Measurements from ENCODE around the gene TMPRSS4.

The TMPRSS4 gene

GRCh38 chr11:118135051-118135795 lies 58.3 kb downstream of the TMPRSS4 start:
- no peak for DNase-seq (ENCODE audit: low spot score)

DNA sequence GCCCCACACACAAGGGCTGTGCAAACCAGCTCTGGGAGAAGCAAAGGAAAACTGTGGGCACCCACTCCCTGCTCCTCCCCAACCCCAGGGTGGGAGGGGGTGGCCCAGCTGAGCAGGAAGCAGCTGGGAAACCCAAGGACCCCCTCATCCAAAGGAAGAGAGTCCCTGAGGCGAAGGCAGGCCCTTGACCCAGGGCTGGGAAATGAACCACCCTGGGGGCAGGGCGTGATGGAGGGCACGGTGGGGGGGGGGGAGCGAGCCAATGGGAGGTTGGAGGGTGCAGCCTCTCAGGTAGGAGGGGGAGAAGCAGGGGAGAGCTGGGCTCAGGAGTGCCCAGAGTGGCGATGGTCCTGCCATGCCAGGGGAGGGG lies 58.9 kb downstream of the TMPRSS4 start:
- DNase-seq (ENCODE audit: low spot score): no peak

- no peak for DNase-seq (ENCODE audit: low spot score)
Measured at GRCh38 chr11:118136341-118136740, 59.5 kb downstream of the TMPRSS4 start.

GRCh38 chr11:118136801-118137200 lies 59.9 kb downstream of the TMPRSS4 start:
- no peak for DNase-seq (ENCODE audit: low spot score)

- DNase-seq (ENCODE audit: low spot score): no peak
Measured at GRCh38 chr11:118138839-118139420, 62.1 kb downstream of the TMPRSS4 start.

GRCh38 chr11:118139578-118139977 lies 62.7 kb downstream of the TMPRSS4 start:
- no peak for DNase-seq (ENCODE audit: low spot score)

- no peak for DNase-seq (ENCODE audit: low spot score)
Measured at GRCh38 chr11:118142081-118142480, 65.2 kb downstream of the TMPRSS4 start.

- DNase-seq (ENCODE audit: low spot score): peak; percentile 54
Measured at GRCh38 chr11:118142809-118143208, 65.9 kb downstream of the TMPRSS4 start.

DNA sequence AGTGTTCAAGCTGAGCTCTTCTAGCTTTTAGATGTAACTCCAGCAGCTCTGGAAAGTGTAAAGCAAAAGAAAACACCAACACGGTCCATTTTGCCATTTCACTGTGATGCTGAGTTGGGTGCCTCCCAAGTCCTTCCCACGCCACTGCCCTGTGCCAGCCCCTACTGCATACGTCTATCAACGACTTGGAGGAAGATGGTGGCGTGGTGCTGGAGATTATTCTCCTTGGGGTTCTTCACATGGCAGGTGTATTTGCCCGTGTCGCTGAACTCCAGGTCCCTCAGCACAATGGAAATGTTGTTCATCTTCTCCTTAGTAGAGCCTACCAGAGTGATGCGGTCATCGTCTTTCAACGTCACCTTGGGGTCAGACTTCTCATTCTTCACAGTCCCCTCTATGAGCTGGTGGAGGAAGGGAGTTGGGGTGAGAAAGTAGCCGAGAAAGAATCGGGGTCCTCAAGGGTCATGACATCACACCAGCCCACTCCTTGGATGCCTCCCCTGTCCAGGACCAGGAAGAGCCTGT lies 66.8 kb downstream of the TMPRSS4 start:
- DNase-seq (ENCODE audit: low spot score): no peak

- DNase-seq (ENCODE audit: low spot score): no peak
Measured at GRCh38 chr11:118144301-118145268, 67.7 kb downstream of the TMPRSS4 start.

- DNase-seq (ENCODE audit: low spot score): peak; percentile 85
Measured at GRCh38 chr11:118145285-118146227, 68.7 kb downstream of the TMPRSS4 start.

DNA sequence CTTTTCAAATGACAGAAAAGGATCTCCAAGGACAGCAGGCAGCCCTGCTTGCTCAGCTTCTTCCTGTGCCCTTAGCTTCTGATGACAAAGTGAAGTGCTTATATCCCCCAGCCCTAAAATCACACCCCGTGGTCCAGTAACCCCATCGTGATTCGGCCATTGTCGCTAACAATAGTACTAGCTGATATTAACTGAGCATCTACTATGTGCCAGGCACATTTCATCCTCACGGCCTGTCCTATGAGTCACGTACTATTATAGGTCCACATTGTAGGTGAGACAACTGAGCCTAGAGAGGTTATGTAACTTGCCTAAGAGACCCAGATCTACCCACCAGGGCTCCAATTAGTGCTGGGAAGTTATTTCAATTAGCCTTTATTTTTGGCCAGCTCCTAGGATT lies 69.7 kb downstream of the TMPRSS4 start:
- DNase-seq (ENCODE audit: low spot score): no peak

- DNase-seq (ENCODE audit: low spot score): no peak
Measured at GRCh38 chr11:118147502-118147901, 70.6 kb downstream of the TMPRSS4 start.

DNA sequence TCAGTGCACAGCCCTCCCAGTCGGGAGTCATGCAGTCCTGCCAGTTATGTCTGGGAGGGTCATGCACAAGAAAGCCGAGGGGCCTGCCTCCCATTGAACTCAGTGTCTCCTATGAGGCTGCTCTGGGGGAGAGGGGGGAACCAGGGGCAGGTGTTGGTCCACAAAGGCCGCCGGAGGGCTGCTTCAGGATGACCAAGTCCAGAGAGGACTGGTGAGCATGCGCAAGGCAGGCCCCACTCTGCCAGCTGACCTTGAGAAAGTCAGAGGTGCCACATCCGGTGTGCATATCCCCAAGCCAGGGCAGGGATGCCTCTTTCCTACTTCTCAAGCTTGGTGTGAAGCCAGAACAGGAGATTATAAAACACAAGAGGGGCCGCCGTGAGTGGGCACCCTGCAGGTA lies 71.4 kb downstream of the TMPRSS4 start:
- no peak for DNase-seq (ENCODE audit: low spot score)

DNA sequence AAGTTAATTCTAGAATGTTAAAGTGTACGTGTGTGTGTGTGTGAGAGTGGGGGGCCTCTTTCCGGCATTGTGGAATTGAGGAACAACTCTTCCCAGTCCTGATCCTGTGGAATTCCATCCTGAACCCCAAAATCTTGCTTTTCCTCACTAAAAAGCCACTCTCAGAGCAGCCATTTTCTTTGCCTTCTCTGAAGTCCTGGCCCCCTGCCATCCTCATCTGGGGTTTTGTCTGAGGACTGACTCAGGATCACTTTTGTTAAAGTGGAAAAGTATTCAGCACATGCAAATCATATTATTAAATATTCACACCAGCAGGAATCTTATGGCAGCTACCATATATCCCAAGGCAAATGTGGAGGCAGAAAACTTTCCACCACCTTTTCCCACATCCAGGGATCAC lies 72.0 kb downstream of the TMPRSS4 start:
- DNase-seq (ENCODE audit: low spot score): no peak

GRCh38 chr11:118149493-118149892 lies 72.6 kb downstream of the TMPRSS4 start:
- DNase-seq (ENCODE audit: low spot score): no peak

DNA sequence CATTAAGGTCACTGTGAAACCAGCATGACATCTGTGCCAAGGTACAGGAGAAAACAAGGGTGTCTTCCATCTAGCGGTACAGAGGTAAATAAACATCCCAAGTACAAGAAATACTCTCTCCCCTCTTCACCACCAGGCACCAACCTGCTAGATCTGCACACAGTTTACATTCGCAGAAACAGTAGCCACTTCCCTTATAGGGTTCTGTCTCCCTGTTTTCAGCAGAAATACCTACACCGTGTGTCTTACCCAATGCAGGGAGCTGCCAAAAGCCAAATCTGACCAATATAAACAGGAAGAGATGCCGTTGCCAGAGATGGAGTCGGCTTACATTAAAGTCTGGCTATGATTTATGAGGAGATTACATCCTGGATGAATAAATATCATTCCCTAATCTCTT lies 74.6 kb downstream of the TMPRSS4 start:
- DNase-seq (ENCODE audit: low spot score): no peak

DNA sequence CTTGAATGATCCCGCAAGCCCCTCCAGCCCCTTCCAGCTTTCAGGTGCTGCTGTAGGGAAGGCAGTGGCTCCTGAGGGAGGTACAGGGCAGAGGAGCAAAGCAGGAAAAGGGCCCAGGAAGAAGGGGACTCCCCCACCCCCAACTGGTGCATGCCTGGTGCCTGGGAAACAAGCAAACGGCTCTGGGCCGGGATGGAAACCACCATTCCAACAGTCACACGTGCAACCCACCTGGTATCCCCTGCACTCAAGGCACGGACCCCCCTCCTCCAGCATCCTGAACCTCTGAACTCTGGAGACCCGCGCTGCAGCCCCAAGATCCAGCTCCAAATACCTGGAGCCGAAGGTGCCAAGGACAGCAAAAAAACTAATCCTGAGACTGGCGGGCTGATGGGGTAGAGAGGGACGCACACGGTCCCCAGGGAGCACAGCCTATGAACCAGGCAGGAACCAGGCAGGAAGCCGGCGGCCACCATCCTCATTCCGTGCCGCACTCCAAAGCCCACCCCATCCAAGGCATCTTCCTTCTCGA lies 75.2 kb downstream of the TMPRSS4 start:
- no peak for DNase-seq (ENCODE audit: low spot score)

DNA sequence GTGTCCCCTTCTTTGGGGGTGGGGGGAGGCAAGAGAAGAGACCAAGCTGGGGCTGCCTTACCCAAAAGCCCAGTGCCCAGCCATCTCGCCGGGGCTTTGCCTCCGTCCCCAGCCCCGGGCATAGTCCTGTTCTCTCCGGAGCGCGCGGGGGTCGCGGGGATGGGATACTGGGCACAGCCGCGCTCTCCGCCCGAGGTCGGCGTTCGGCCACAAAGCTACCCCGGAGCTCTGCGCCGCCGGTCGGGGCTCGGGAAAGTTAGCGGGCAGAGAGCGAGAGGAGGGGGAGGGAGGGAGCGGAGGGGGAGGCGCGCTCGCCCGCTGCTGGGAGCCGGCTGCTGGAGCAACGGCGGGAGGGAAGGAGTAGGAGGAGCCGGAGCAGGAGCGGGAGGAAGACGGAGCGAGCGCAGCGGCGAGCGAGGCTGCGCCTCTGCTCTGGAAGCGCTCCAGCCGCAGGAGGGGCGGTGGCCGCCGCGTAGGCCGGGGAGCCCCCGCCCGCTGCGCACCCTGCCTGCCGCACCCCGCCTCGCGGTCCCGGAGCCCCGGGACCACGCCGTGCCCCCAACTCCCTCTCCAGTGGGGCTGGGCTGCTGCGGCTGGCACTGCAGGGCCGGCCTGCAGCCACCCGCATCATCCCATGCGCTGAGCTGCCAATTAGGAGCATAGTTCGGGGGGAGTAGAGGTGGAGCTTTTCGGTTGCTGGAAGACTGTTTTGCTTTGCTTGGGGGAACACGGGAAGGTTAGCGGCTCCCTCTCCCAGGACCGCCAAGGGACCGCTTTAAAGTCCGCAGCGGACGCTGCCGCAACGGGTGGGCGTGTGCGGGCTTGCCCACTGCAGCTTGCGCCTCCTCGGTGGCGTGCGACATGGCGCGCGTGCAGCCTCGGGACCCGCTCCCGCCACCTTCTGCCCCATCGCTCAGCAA lies 75.9 kb downstream of the TMPRSS4 start, which contains the start of gene SCN4B:
SCN4B (minus strand) TSS at position 272 of the 920 bp plus-strand sequence; CDS start at position 122, 150 bp downstream.
- peak; percentile 85 for DNase-seq (ENCODE audit: low spot score)

DNA sequence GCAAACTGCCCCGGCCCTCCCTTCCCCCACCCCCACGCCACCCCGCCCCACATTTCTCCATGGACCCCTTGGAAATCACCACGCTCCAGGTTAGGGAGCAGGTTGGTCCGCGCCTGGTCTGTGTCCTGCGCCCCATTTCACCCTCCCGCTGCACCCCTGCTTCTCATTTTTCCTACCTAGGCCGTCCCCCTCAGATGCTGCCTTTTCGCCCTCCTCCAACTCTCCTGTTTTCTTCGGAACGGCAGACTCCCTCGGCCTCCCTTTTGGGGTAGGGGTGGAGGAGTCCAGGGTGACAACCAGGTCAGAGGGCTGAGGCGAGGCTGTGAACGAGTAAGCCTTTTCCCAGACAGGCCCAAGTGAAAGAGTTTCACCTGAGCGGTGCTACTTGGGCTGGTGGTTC lies 76.6 kb downstream of the TMPRSS4 start:
- DNase-seq (ENCODE audit: low spot score): no peak

Measured in Ammon's horn (tissue), 1 donor.